ENCODE results near the gene LRRN2.

DNA sequence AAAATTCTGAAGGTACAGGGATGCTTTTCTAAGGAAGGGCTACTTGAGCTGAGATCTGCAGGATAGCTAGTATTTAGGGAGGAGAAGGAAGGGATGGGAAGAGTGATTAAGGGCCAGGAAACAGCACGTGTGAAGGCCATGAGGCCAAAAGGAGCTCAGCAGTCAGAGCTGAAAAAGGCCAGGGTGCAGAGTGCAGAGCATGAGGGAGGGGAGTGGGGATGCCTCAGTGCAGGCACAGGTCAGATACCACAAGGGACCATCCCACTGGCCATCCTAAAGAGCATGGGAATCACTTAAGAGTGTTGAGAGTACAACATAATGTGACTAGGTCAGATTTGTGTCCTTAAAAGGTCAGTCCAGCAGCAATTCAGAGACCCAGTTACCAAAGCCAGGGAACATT is 16.0 kb downstream of the LRRN2 start:
- TF ChIP-seq POLR2A (IDR thresholded peaks at IDR 0.05; ENCODE audit: low read depth, low read length) (no peak), TAF1 (IDR thresholded peaks at IDR 0.05; ENCODE audit: low read depth, low read length) (no peak)

All from GM12891 (cell line).